Activated T-helper 9 cell treated with anti-CD3 and anti-CD28 coated beads, Interleukin-2, amount 50 U/mL, for 16 hours (primary cell): ENCODE results near the gene ANKRD65.
"Not testable (repeated sequence)": the region's sequence is repeated elsewhere in the genome, so short reads cannot be mapped to it uniquely, and the experiment has no call there.

Experiments
- DNase-seq: peaks from one replicate; pipeline ENCODE4 v3.0.0-alpha.2; 2020; ENCODE audit warnings: low read depth

The ANKRD65 gene

GRCh38 chr1:1393428-1393827 lies 27.6 kb downstream of the ANKRD65 start:
- no peak for DNase-seq

- DNase-seq: no peak
Measured at GRCh38 chr1:1393014-1393413, 28.1 kb downstream of the ANKRD65 start.

- no peak for DNase-seq
Measured at GRCh38 chr1:1391225-1391624, 29.9 kb downstream of the ANKRD65 start.

GRCh38 chr1:1390675-1391074 lies 30.4 kb downstream of the ANKRD65 start:
- no peak for DNase-seq

GRCh38 chr1:1388078-1388472 lies 33.0 kb downstream of the ANKRD65 start:
- DNase-seq: no peak

- no peak for DNase-seq
Measured at GRCh38 chr1:1387098-1388077, 33.7 kb downstream of the ANKRD65 start.

- no peak for DNase-seq
Measured at GRCh38 chr1:1385931-1386330, 35.1 kb downstream of the ANKRD65 start.

- DNase-seq: not testable (repeated sequence)
Measured at GRCh38 chr1:1385339-1385738, 35.7 kb downstream of the ANKRD65 start.

GRCh38 chr1:1381294-1381693 lies 39.8 kb downstream of the ANKRD65 start:
- DNase-seq: no peak

- DNase-seq: no peak
Measured at GRCh38 chr1:1380860-1381259, 40.2 kb downstream of the ANKRD65 start.

GRCh38 chr1:1377540-1378205 lies 43.4 kb downstream of the ANKRD65 start:
- DNase-seq: no peak

- no peak for DNase-seq
Measured at GRCh38 chr1:1376551-1377226, 44.4 kb downstream of the ANKRD65 start.

- DNase-seq: peak; percentile 94
Measured at GRCh38 chr1:1374929-1375662, 46.0 kb downstream of the ANKRD65 start, which contains the start of gene AURKAIP1. TSS of gene AURKAIP1 (minus strand) at chr1:1375207. CDS start at chr1:1374756, 451 bp downstream.

- no peak for DNase-seq
Measured at GRCh38 chr1:1374589-1374928, 46.5 kb downstream of the ANKRD65 start.

GRCh38 chr1:1373815-1374588 lies 47.1 kb downstream of the ANKRD65 start:
- no peak for DNase-seq

- DNase-seq: no peak
Measured at GRCh38 chr1:1373051-1373814, 47.8 kb downstream of the ANKRD65 start.

GRCh38 chr1:1371746-1372711 lies 49.0 kb downstream of the ANKRD65 start:
- peak; percentile 76 for DNase-seq

- peak; percentile 38 for DNase-seq
Measured at GRCh38 chr1:1371364-1371745, 49.7 kb downstream of the ANKRD65 start.

GRCh38 chr1:1370771-1371300 lies 50.2 kb downstream of the ANKRD65 start:
- no peak for DNase-seq
